PC-3 (cell line): ENCODE data around the gene LRRC28. TPM values are rescaled to one million over a fixed set of nuclear protein-coding genes. Genes with fewer than 3 reads are reported as not detected.

Experiments
- ATAC-seq: fragments of 200-7000 bp; cut with Tn5 transposase; 2 replicates; pipeline ENCODE4 v1.9.1; 2020; ENCODE audit warnings: mild to moderate bottlenecking, moderate library complexity
- BruUV-seq: library from RNA; stranded (reverse); fragments of 400-500 nt; replicated peaks from 2 replicates; lab custom pipeline; 2021; lab: Mats Ljungman, UMichigan
- CTCF ChIA-PET: fragments of 300-600 bp; sonication (Branson Sonifier 250); formaldehyde crosslinking; loops from one replicate; lab custom pipeline; 2022; ENCODE audit warnings: antibody characterized with exemption; lab: Charles Lee
- POLR2A ChIA-PET: fragments of 300-600 bp; sonication (Branson Sonifier 250); formaldehyde crosslinking; loops from one replicate; lab custom pipeline; 2022; ENCODE audit warnings: antibody characterized with exemption; ENCODE audit not compliant: unreplicated experiment; lab: Charles Lee
- DNase-seq: peaks from one replicate; pipeline ENCODE4 v3.0.0-alpha.2; 2015
- H2AFZ ChIP-seq: fragments of 300-600 bp; sonication (generic); 2 replicates; pipeline ENCODE4 v1.6.0; 2016; ENCODE audit warnings: antibody characterized with exemption, low read length
- H3F3A ChIP-seq: fragments of 300-600 bp; sonication (generic); one replicate; pipeline ENCODE4 v1.6.0; 2017; ENCODE audit warnings: antibody characterized with exemption, low read length, control low read depth, mild to moderate bottlenecking; ENCODE audit not compliant: unreplicated experiment
- H3K27ac ChIP-seq: fragments of 300-600 bp; sonication (generic); 2 replicates; pipeline ENCODE4 v1.5.1; 2016; ENCODE audit warnings: mild to moderate bottlenecking, low read length
- H3K27me3 ChIP-seq: fragments of 300-600 bp; sonication (generic); 2 replicates; pipeline ENCODE4 v1.6.1; 2016; ENCODE audit warnings: low read length, mixed read lengths
- H3K36me3 ChIP-seq: fragments of 300-600 bp; sonication (generic); 2 replicates; pipeline ENCODE4 v1.6.1; 2016; ENCODE audit warnings: low read depth, mixed run types, low read length, mixed read lengths
- H3K4me1 ChIP-seq: fragments of 300-600 bp; sonication (generic); 2 replicates; pipeline ENCODE4 v1.5.1; 2016; ENCODE audit warnings: low read length; ENCODE audit not compliant: insufficient read depth
- H3K4me2 ChIP-seq: fragments of 300-600 bp; sonication (generic); 2 replicates; pipeline ENCODE4 v1.6.0; 2016; ENCODE audit warnings: low read length
- H3K4me3 ChIP-seq: fragments of 300-600 bp; sonication (generic); 2 replicates; pipeline ENCODE4 v1.5.1; 2016; ENCODE audit warnings: mild to moderate bottlenecking, low read length, mixed read lengths
- H3K79me2 ChIP-seq: fragments of 300-600 bp; sonication (generic); 2 replicates; pipeline ENCODE4 v1.6.1; 2017; ENCODE audit warnings: low read length, mixed read lengths
- H3K9ac ChIP-seq: fragments of 300-600 bp; sonication (generic); 2 replicates; pipeline ENCODE4 v1.6.0; 2016; ENCODE audit warnings: mild to moderate bottlenecking, low read length
- H3K9me2 ChIP-seq: fragments of 300-600 bp; sonication (generic); replicated peaks from 2 replicates; pipeline ENCODE4 v1.6.1; 2016; ENCODE audit warnings: mixed run types, low read length, mixed read lengths
- H3K9me3 ChIP-seq: fragments of 300-600 bp; sonication (generic); 2 replicates; pipeline ENCODE4 v1.6.1; 2016; ENCODE audit warnings: low read length, mixed read lengths
- H4K20me1 ChIP-seq: fragments of 300-600 bp; sonication (generic); 2 replicates; pipeline ENCODE4 v1.6.1; 2016; ENCODE audit warnings: low read length, mixed read lengths
- EZH2 ChIP-seq: fragments of 300-600 bp; sonication (generic); IDR thresholded peaks from one replicate; pipeline ENCODE4 v1.6.1; 2017; ENCODE audit warnings: antibody characterized with exemption, mild to moderate bottlenecking, low read length; ENCODE audit not compliant: unreplicated experiment
- EZH2phosphoT487 ChIP-seq: fragments of 300-600 bp; sonication (generic); IDR thresholded peaks from 2 replicates; pipeline ENCODE4 v1.6.1; 2018; ENCODE audit warnings: mild to moderate bottlenecking, antibody characterized with exemption, low read length, borderline replicate concordance
- intact Hi-C: fragments of 100-400 bp; cut with micrococcal nuclease; formaldehyde crosslinking; loops from 2 replicates; pipeline ENCODE4 v1.9.0; 2023
- total RNA-seq: library from RNA; depleted of rRNA; stranded (reverse); fragments of >200 nt; gene quantifications from 2 replicates; pipeline ENCODE4 v1.2.3, GENCODE V29; 2014
- TF ChIP-seq, protein P1 (sequence below): fragments of 300-600 bp; sonication (generic); conservative IDR thresholded peaks from 2 replicates; pipeline ENCODE4 v1.5.1; 2017; ENCODE audit warnings: antibody characterized with exemption, low read depth, mild to moderate bottlenecking, low read length

Gene LRRC28
- total RNA-seq, 1 experiment from 2014 or later: 10.6 TPM

DNA sequence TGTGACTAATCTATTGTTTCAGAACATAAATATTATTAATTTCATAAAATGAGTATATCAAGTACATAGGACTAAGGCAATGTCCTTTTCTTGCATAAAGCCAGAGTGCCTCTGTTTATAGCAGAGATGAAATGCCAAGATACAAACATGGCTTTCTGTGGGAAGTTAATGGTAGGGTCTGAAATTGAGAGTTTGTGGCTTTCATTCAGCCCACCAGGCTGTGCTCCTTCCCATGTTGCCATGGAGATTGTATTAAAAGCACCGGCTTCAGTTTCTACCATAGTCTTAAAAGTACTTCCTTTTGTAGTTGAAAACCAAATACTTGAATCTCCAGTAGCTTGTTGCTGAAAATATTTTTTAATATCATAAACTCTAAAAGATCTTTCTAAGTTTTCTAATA lies 114.0 kb downstream of the LRRC28 start:
- H2AFZ ChIP-seq: no peak overlapping the region

DNA sequence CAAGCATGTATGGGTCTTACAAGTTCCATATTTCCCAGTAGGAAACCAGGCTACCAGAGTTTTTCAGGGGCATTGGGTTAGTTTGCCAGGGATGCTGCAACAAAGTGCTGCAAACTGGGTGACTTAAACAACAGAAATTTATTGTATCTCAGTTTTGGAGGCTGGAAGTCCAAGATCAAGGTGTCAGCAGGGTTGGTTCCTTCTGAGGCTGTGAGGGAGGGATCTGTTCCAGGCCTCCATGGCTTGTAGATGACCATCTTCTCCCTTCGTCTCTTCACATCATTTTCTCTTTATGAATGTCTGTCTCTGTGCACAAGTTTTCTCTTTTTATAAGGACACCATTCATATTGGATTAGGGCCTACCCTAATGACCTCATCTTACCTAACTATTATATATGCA lies 114.7 kb downstream of the LRRC28 start:
- ChIA-PET POLR2A (no interaction called here), CTCF (no interaction called here)
- Histone ChIP-seq H3K4me3 (no peak overlapping the region), H3K9me2 (no peaks in the 10 kb centered on the region), H4K20me1 (no peaks in the 10 kb centered on the region), H3K9ac (no peak overlapping the region), H3K36me3 (no peaks in the 10 kb centered on the region), H3F3A (no peaks in the 10 kb centered on the region), H3K27me3 (no peaks in the 10 kb centered on the region), H2AFZ (no peak overlapping the region), H3K79me2 (no peaks in the 10 kb centered on the region), H3K27ac (no peak overlapping the region), H3K4me2 (no peak overlapping the region), H3K9me3 (no peaks in the 10 kb centered on the region), H3K4me1 (no peaks in the 10 kb centered on the region)
- DNase-seq: no peak
- intact Hi-C loops: no loop called here
- ATAC-seq: no peak
- BruUV-seq: no TSS peak
- no peak for TF ChIP-seq EZH2
- TF ChIP-seq, protein P1, sequence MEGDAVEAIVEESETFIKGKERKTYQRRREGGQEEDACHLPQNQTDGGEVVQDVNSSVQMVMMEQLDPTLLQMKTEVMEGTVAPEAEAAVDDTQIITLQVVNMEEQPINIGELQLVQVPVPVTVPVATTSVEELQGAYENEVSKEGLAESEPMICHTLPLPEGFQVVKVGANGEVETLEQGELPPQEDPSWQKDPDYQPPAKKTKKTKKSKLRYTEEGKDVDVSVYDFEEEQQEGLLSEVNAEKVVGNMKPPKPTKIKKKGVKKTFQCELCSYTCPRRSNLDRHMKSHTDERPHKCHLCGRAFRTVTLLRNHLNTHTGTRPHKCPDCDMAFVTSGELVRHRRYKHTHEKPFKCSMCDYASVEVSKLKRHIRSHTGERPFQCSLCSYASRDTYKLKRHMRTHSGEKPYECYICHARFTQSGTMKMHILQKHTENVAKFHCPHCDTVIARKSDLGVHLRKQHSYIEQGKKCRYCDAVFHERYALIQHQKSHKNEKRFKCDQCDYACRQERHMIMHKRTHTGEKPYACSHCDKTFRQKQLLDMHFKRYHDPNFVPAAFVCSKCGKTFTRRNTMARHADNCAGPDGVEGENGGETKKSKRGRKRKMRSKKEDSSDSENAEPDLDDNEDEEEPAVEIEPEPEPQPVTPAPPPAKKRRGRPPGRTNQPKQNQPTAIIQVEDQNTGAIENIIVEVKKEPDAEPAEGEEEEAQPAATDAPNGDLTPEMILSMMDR: no peak
- no peak for TF ChIP-seq EZH2phosphoT487

More for the DNA sequence above, 114.0 kb downstream of the LRRC28 start:
- intact Hi-C loops: no loop called here
- no peak for TF ChIP-seq EZH2phosphoT487
- no peak for TF ChIP-seq EZH2
- TF ChIP-seq, protein P1: no peak
- ChIA-PET CTCF (no interaction called here), POLR2A (no interaction called here)
- H3K79me2 ChIP-seq: no peaks in the 10 kb centered on the region
- H3K36me3 ChIP-seq: no peaks in the 10 kb centered on the region
- BruUV-seq: no TSS peak
- no peak overlapping the region for H3K27ac ChIP-seq
- ATAC-seq (no peak), DNase-seq (no peak)
- no peaks in the 10 kb centered on the region for H3K4me1 ChIP-seq
- H3F3A ChIP-seq: no peaks in the 10 kb centered on the region
- H3K9me2 ChIP-seq: no peaks in the 10 kb centered on the region
- no peak overlapping the region for H3K9ac ChIP-seq
- H4K20me1 ChIP-seq: no peaks in the 10 kb centered on the region
- no peak overlapping the region for H3K4me2 ChIP-seq
- H3K4me3 ChIP-seq: no peak overlapping the region
- no peaks in the 10 kb centered on the region for H3K27me3 ChIP-seq
- no peaks in the 10 kb centered on the region for H3K9me3 ChIP-seq

DNA sequence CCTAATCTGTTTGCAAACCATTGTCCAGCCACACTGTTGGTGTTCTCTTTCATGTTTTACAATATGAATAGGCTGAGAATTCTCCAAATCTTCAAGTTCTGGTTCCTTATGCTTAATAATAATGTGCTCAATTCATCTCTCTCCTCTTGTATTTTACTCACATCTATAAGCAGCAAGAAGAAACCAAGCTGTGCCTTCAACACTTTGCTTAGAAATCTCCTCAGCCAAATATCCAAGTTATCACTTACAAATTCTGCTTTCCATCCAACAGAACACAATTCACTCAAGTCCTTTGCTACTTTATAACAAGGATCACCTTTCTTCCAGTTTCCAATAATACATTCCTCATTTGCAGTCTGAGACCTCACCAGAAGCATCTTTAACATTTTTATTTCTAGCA lies 117.5 kb downstream of the LRRC28 start:
- no peak overlapping the region for H3K9ac ChIP-seq
- no peak overlapping the region for H3K4me3 ChIP-seq
- DNase-seq: no peak
- no peaks in the 10 kb centered on the region for H4K20me1 ChIP-seq
- H3K36me3 ChIP-seq: no peaks in the 10 kb centered on the region
- no TSS peak for BruUV-seq
- no peaks in the 10 kb centered on the region for H3K4me1 ChIP-seq
- no peaks in the 10 kb centered on the region for H3K9me3 ChIP-seq
- no peaks in the 10 kb centered on the region for H3F3A ChIP-seq
- H2AFZ ChIP-seq: no peak overlapping the region
- H3K9me2 ChIP-seq: no peaks in the 10 kb centered on the region
- TF ChIP-seq EZH2phosphoT487: no peak
- TF ChIP-seq, protein P1: no peak
- no peak for TF ChIP-seq EZH2
- H3K27me3 ChIP-seq: no peaks in the 10 kb centered on the region
- ChIA-PET CTCF (no interaction called here), POLR2A (no interaction called here)
- H3K4me2 ChIP-seq: no peak overlapping the region
- intact Hi-C loops: no loop called here
- no peak for ATAC-seq
- H3K27ac ChIP-seq: no peak overlapping the region
- no peaks in the 10 kb centered on the region for H3K79me2 ChIP-seq
